K562 (cell line): ENCODE data around the gene MRPL28. TPM values are rescaled to one million over a fixed set of nuclear protein-coding genes. Genes with fewer than 3 reads are reported as not detected.
A peak's percentile ranks its signal among the peaks of the same experiment; 100 is the strongest.
"Not testable (repeated sequence)": the region's sequence is repeated elsewhere in the genome, so short reads cannot be mapped to it uniquely, and the experiment has no call there.

ENCODE experiments used
- ATAC-seq: fragments of 200-7000 bp; cut with Tn5 transposase; 3 replicates; pipeline ENCODE4 v1.9.1; 2020; ENCODE audit warnings: moderate library complexity
- BruUV-seq: library from RNA; stranded (reverse); fragments of 400-500 nt; replicated peaks from 2 replicates; lab custom pipeline; 2021; lab: Mats Ljungman, UMichigan
- CTCF ChIA-PET: fragments of 300-600 bp; formaldehyde crosslinking; extraction: SDS; loops from one replicate; lab custom pipeline; 2021; ENCODE audit warnings: low intra/inter-chr PET ratio; lab: Yijun Ruan, JAX
- POLR2A ChIA-PET: fragments of 300-600, 350-650 bp; sonication (Branson Sonifier 250); formaldehyde crosslinking; extraction: SDS; loops from one replicate; lab custom pipeline; 2021; ENCODE audit warnings: antibody characterized with exemption, inconsistent platforms; lab: Yijun Ruan, JAX
- DNase-seq, 4 experiments: peaks; one replicate each; pipeline versions ENCODE4 v3.0.0 to v3.0.0-alpha.2; 2011 to 2018; ENCODE audit warnings: low spot score in 3 of 4, mixed read lengths in 3 of 4; ENCODE audit errors: extremely low read depth in 1 of 4
- FAIRE-seq: peaks from 2 replicates; lab custom pipeline; 2011; peaks lifted over from hg19 to GRCh38; lab: Jason Lieb, UNC
- H2AFZ ChIP-seq: 2 replicates; pipeline ENCODE4 v1.6.0; 2011; ENCODE audit warnings: low read depth, low read length, control low read depth, inconsistent platforms
- H3K27ac ChIP-seq: fragments of 200-600 bp; 3 replicates; pipeline ENCODE4 v1.8.0; 2011; ENCODE audit warnings: low read depth, mild to moderate bottlenecking, control low read depth, inconsistent platforms, low read length, moderate library complexity, mixed read lengths; ENCODE audit errors: extremely low read depth
- H3K27me3 ChIP-seq, 2 experiments: fragments of 300-600 bp in 1 of 2; 2 replicates in 1 of 2; 3 replicates in 1 of 2; pipeline versions ENCODE4 v1.6.0 to v1.8.0; 2011; ENCODE audit warnings: inconsistent platforms in 2 of 2, low read length in 2 of 2, mild to moderate bottlenecking in 1 of 2, mixed read lengths in 1 of 2, moderate library complexity in 1 of 2; ENCODE audit not compliant: control insufficient read depth in 2 of 2, insufficient read depth in 2 of 2
- H3K36me3 ChIP-seq: fragments of 300-600 bp; 3 replicates; pipeline ENCODE4 v1.8.0; 2011; ENCODE audit warnings: mild to moderate bottlenecking, low read length, inconsistent platforms; ENCODE audit not compliant: control insufficient read depth, insufficient read depth
- H3K4me1 ChIP-seq, 2 experiments: fragments of 200-600 bp in 1 of 2; replicated peaks in 1 of 2; 2 replicates in 1 of 2; 3 replicates in 1 of 2; pipeline versions ENCODE4 v1.5.1 to v1.8.0; 2011; ENCODE audit warnings: inconsistent platforms in 2 of 2, low read length in 2 of 2, mild to moderate bottlenecking in 1 of 2, mixed read lengths in 1 of 2, moderate library complexity in 1 of 2; ENCODE audit not compliant: control insufficient read depth in 2 of 2, insufficient read depth in 2 of 2
- H3K4me2 ChIP-seq: 2 replicates; pipeline ENCODE4 v1.6.1; 2011; ENCODE audit warnings: low read length, control low read depth, inconsistent platforms, mixed read lengths; ENCODE audit not compliant: insufficient read depth
- H3K4me3 ChIP-seq: fragments of 200-600 bp; sonication (generic), shearing (Covaris generic); 2 replicates; pipeline ENCODE4 v1.5.1; 2016; ENCODE audit warnings: control low read depth, inconsistent platforms
- H3K79me2 ChIP-seq: fragments of 200-600 bp; 3 replicates; pipeline ENCODE4 v1.8.0; 2011; ENCODE audit warnings: low read length, inconsistent platforms; ENCODE audit not compliant: control insufficient read depth, insufficient read depth
- H3K9ac ChIP-seq, 2 experiments: 2 replicates each; pipeline versions ENCODE4 v1.6.0 to v1.6.1; 2011; ENCODE audit warnings: low read depth in 2 of 2, low read length in 2 of 2, control low read depth in 1 of 2, inconsistent platforms in 1 of 2, mild to moderate bottlenecking in 1 of 2, mixed read lengths in 1 of 2; ENCODE audit not compliant: insufficient read depth in 1 of 2
- H3K9me1 ChIP-seq: one replicate; pipeline ENCODE4 v1.6.0; 2011; ENCODE audit warnings: inconsistent platforms, mild to moderate bottlenecking, low read length, moderate library complexity; ENCODE audit not compliant: control insufficient read depth, insufficient read depth
- H3K9me3 ChIP-seq: replicated peaks from 2 replicates; pipeline ENCODE4 v1.5.1; 2011; ENCODE audit warnings: low read depth, low read length, inconsistent platforms; ENCODE audit not compliant: control insufficient read depth, insufficient read depth
- H4K20me1 ChIP-seq: replicated peaks from 2 replicates; pipeline ENCODE4 v1.6.1; 2011; ENCODE audit warnings: low read length, inconsistent platforms, mixed read lengths; ENCODE audit not compliant: control insufficient read depth, insufficient read depth
- ZNF121 ChIP-seq: sonication (generic); formaldehyde crosslinking; conservative IDR thresholded peaks from 2 replicates; pipeline ENCODE4 v1.8.0; 2022; ENCODE audit warnings: missing genetic modification reagents
- ZNF212 ChIP-seq: fragments of 450-650 bp; formaldehyde crosslinking; IDR thresholded peaks from 2 replicates; pipeline ENCODE4 v1.4.0; 2020; ENCODE audit warnings: mild to moderate bottlenecking
- ZNF23 ChIP-seq: fragments of 250-450 bp; sonication (Bioruptor Pico); IDR thresholded peaks from 2 replicates; pipeline ENCODE4 v1.4.0; 2020; ENCODE audit warnings: mild to moderate bottlenecking
- WGBS: fragments of 100-300 bp; shearing (Covaris generic); methylation state at CpG from one replicate; pipeline ENCODE4 v1.1.6; 2016; ENCODE audit warnings: low coverage, mixed read lengths; ENCODE audit not compliant: insufficient coverage; ENCODE audit errors: missing lambda C conversion rate; 5-methylcytosine and 5-hydroxymethylcytosine counted together
- in situ Hi-C: fragments of 300-500 bp; cut with MboI; formaldehyde crosslinking; loops from 4 replicates; pipeline ENCODE4 v1.15.0; 2018; ENCODE audit warnings: inconsistent platforms, mixed read lengths
- intact Hi-C: fragments of 100-400 bp; cut with micrococcal nuclease; formaldehyde crosslinking; loops from 2 replicates; pipeline ENCODE4 v1.14.2; 2022
- polyA plus RNA-seq, 8 experiments: library from polyadenylated mRNA; depleted of rRNA in 4 of 8; stranded (reverse) in 5 of 8; unstranded in 3 of 8; fragments of >200 nt; fragmentation: Nextera tagmentation in 2 of 8; fragmentation: Illumina TruSeq in 1 of 8; extraction: Ambion mirVana in 2 of 8; extraction: Trizol in 1 of 8; gene quantifications; 2 replicates each; pipeline versions ENCODE4 v1.2.1 to v1.2.3, GENCODE V29; 2011 to 2014; ENCODE audit warnings: inconsistent platforms in 1 of 8, missing spikeins in 1 of 8
- total RNA-seq, 7 experiments: library from RNA; depleted of rRNA in 6 of 7; stranded (reverse); fragments of >200 nt in 6 of 7; fragmentation: Illumina TruSeq in 2 of 7; extraction: Trizol in 2 of 7; gene quantifications; 2 replicates each; pipeline versions ENCODE4 v1.2.1 to v1.2.3, GENCODE V29; 2011 to 2021; ENCODE audit warnings: low replicate concordance in 1 of 7
- TF ChIP-seq, protein P1 (sequence below): IDR thresholded peaks from 2 replicates; pipeline ENCODE4 v1.6.1; 2011; ENCODE audit warnings: borderline replicate concordance, low read depth, mild to moderate bottlenecking, moderate library complexity, low read length; ENCODE audit not compliant: insufficient read depth, poor library complexity, severe bottlenecking

The MRPL28 gene
- total and polyA plus RNA-seq, 9 of the 15 experiments (the other 6 are each of a cell fraction or from before 2014, with no cell fraction given): 2.5 to 323 (median 175) TPM

DNA sequence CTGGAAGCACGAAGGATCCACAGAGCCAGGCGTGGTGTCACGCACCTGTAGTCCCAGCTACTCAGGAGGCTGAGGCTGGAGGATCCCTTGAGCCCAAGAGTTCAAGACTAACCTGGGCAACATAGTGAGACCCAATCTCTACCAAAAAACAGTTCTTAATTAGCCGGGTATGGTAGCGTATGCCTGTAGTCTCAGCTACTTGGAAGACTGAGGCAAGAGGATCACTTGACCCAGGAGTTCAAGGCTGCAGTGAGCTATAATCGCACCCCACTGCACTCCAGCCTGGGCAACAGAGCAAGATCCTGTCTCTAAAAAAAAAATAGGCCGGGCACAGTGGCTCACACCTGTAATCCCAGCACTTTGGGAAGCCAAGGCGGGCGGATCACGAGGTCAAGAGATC lies 21.8 kb downstream of the MRPL28 start:
- H3K4me3 ChIP-seq, BruUV-seq, H3K9me3 ChIP-seq, H3K27me3 ChIP-seq, intact Hi-C loops, CTCF ChIA-PET, H4K20me1 ChIP-seq, H2AFZ ChIP-seq, in situ Hi-C loops, DNase-seq, H3K27ac ChIP-seq, ATAC-seq, H3K4me2 ChIP-seq, FAIRE-seq, H3K9me1 ChIP-seq: not testable (repeated sequence)
- POLR2A ChIA-PET: interaction anchor here (0.6 to 2.7 kb wide), 3 partner anchors 12 to 281 kb away, joined by 3 to 22 read pairs (median 4); no protein-coding TSS in a partner anchor
- Histone ChIP-seq H3K79me2 (peaks cover 86% of the 10 kb centered on the region), H3K36me3 (peaks cover 69% of the 10 kb centered on the region), H3K9ac (peak overlapping the region in 1 of 2 experiments; percentile 3; a peak in 1 of 4 replicates), H3K4me1 (peaks cover 20 to 24% of the 10 kb centered on the region in 2 experiments)
- peak; percentile 71 for TF ChIP-seq ZNF121 (CRISPR knock-in tag)
- WGBS: 100% methylated on average over 7 of the region's 10 CpGs

- H3K27ac ChIP-seq: no peak overlapping the region
- H2AFZ ChIP-seq: no peak overlapping the region
- H3K4me1 ChIP-seq: peaks cover 21% of the 10 kb centered on the region in 2 experiments
- ChIA-PET CTCF (no interaction called here), POLR2A (interaction anchor here (2.9 kb wide), 1 partner anchor 10 kb away, joined by 16 read pairs; no protein-coding TSS in a partner anchor)
- in situ Hi-C loops (no loop called here), intact Hi-C loops (no loop called here)
- H3K27me3 ChIP-seq: no peaks in the 10 kb centered on the region
- DNase-seq (no peak), FAIRE-seq (no peak), ATAC-seq (no peak)
- H3K9ac ChIP-seq: no peak overlapping the region
- no peaks in the 10 kb centered on the region for H3K9me3 ChIP-seq
- no peak overlapping the region for H3K4me3 ChIP-seq
- WGBS: 91% methylated on average over 3 of the region's 6 CpGs
- H3K4me2 ChIP-seq: no peak overlapping the region
- TF ChIP-seq ZNF212 (CRISPR knock-in tag): no peak
- no peak for TF ChIP-seq ZNF23
- TF ChIP-seq, protein P1, sequence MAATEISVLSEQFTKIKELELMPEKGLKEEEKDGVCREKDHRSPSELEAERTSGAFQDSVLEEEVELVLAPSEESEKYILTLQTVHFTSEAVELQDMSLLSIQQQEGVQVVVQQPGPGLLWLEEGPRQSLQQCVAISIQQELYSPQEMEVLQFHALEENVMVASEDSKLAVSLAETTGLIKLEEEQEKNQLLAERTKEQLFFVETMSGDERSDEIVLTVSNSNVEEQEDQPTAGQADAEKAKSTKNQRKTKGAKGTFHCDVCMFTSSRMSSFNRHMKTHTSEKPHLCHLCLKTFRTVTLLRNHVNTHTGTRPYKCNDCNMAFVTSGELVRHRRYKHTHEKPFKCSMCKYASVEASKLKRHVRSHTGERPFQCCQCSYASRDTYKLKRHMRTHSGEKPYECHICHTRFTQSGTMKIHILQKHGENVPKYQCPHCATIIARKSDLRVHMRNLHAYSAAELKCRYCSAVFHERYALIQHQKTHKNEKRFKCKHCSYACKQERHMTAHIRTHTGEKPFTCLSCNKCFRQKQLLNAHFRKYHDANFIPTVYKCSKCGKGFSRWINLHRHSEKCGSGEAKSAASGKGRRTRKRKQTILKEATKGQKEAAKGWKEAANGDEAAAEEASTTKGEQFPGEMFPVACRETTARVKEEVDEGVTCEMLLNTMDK: no peak
- H3K79me2 ChIP-seq: peaks cover 99% of the 10 kb centered on the region
- peaks cover 6% of the 10 kb centered on the region for H3K9me1 ChIP-seq
- peaks cover 3% of the 10 kb centered on the region; the same call in 1 of the 2 replicates for H4K20me1 ChIP-seq
- BruUV-seq: no TSS peak
- peaks cover 82% of the 10 kb centered on the region for H3K36me3 ChIP-seq
Observed at GRCh38 chr16:347203-347602, 23.1 kb downstream of the MRPL28 start.
